Fibroblast of skin of back (primary cell): ENCODE results near the gene MAMDC2.
A peak's percentile ranks its signal among the peaks of the same experiment; 100 is the strongest.
"Not testable (repeated sequence)": the region's sequence is repeated elsewhere in the genome, so short reads cannot be mapped to it uniquely, and the experiment has no call there.

ENCODE experiments used
- DNase-seq: peaks from one replicate; pipeline ENCODE4 v3.0.0-alpha.2; 2013

MAMDC2 gene

GRCh38 chr9:70218767-70219166 lies 175.1 kb downstream of the MAMDC2 start:
- DNase-seq, result peak; percentile 78

GRCh38 chr9:70220216-70220615 lies 176.6 kb downstream of the MAMDC2 start:
- peak; percentile 18 for DNase-seq

- peak; percentile 44 for DNase-seq
Observed at GRCh38 chr9:70222354-70222753, 178.7 kb downstream of the MAMDC2 start.

- no peak for DNase-seq
Observed at GRCh38 chr9:70228118-70228517, 184.5 kb downstream of the MAMDC2 start.

GRCh38 chr9:70228611-70229010 lies 185.0 kb downstream of the MAMDC2 start:
- DNase-seq, result no peak

- no peak for DNase-seq
Observed at GRCh38 chr9:70229026-70229425, 185.4 kb downstream of the MAMDC2 start.

GRCh38 chr9:70229579-70229978 lies 185.9 kb downstream of the MAMDC2 start:
- DNase-seq, result peak; percentile 58

GRCh38 chr9:70232476-70232875 lies 188.8 kb downstream of the MAMDC2 start:
- no peak for DNase-seq

GRCh38 chr9:70234208-70234607 lies 190.6 kb downstream of the MAMDC2 start:
- not testable (repeated sequence) for DNase-seq

- DNase-seq, result not testable (repeated sequence)
Observed at GRCh38 chr9:70245952-70246351, 202.3 kb downstream of the MAMDC2 start.

GRCh38 chr9:70250221-70250620 lies 206.6 kb downstream of the MAMDC2 start:
- no peak for DNase-seq

- DNase-seq, result peak; percentile 68
Observed at GRCh38 chr9:70255486-70255885, 211.8 kb downstream of the MAMDC2 start.

- DNase-seq, result peak; percentile 93
Observed at GRCh38 chr9:70256123-70256551, 212.5 kb downstream of the MAMDC2 start.

- no peak for DNase-seq
Observed at GRCh38 chr9:70257502-70257901, 213.9 kb downstream of the MAMDC2 start.

GRCh38 chr9:70257991-70258691 lies 214.5 kb downstream of the MAMDC2 start:
- peak; percentile 72 for DNase-seq

GRCh38 chr9:70258692-70259511 lies 215.3 kb downstream of the MAMDC2 start, which contains the start of gene SMC5:
Gene SMC5 (plus strand): TSS chr9:70258978. CDS start chr9:70259079, 101 bp downstream.
- DNase-seq, result peak; percentile 92

GRCh38 chr9:70259512-70259802 lies 215.8 kb downstream of the MAMDC2 start:
- DNase-seq, result no peak

- DNase-seq, result no peak
Observed at GRCh38 chr9:70260007-70260443, 216.4 kb downstream of the MAMDC2 start.

- no peak for DNase-seq
Observed at GRCh38 chr9:70260606-70261005, 217.0 kb downstream of the MAMDC2 start.

- no peak for DNase-seq
Observed at GRCh38 chr9:70261131-70261870, 217.7 kb downstream of the MAMDC2 start.

GRCh38 chr9:70262366-70262765 lies 218.7 kb downstream of the MAMDC2 start:
- DNase-seq, result no peak

- no peak for DNase-seq
Observed at GRCh38 chr9:70262948-70263347, 219.3 kb downstream of the MAMDC2 start.

- no peak for DNase-seq
Observed at GRCh38 chr9:70263421-70263820, 219.8 kb downstream of the MAMDC2 start.
